GM23338 (cell line): Measurements from ENCODE around the gene TSHZ2.

ENCODE experiments used
- EZH2 ChIP-seq: fragments of 200-600 bp; sonication (generic); IDR thresholded peaks from one replicate; pipeline ENCODE4 v1.8.0; 2017; ENCODE audit warnings: antibody characterized with exemption, mild to moderate bottlenecking, low read depth; ENCODE audit not compliant: unreplicated experiment
- EZH2phosphoT487 ChIP-seq: fragments of 200-600 bp; sonication (generic); IDR thresholded peaks from one replicate; pipeline ENCODE4 v1.8.1; 2018; ENCODE audit warnings: antibody characterized with exemption; ENCODE audit not compliant: unreplicated experiment
- POLR2AphosphoS5 ChIP-seq: IDR thresholded peaks from 2 replicates; pipeline ENCODE4 v1.6.1; 2016; ENCODE audit warnings: antibody characterized with exemption, low read depth
- ZNF331 ChIP-seq: fragments of 250-450 bp; sonication (Bioruptor Pico); IDR thresholded peaks from 2 replicates; pipeline ENCODE4 v1.5.0; 2020; ENCODE audit warnings: low read depth, mild to moderate bottlenecking, moderate library complexity
- TF ChIP-seq, protein P1 (sequence below), 2 experiments: fragments of 200-600 bp in 1 of 2; sonication (generic) in 1 of 2; conservative IDR thresholded peaks; 2 replicates each; pipeline versions ENCODE4 v1.5.1 to v1.6.1; 2016 to 2017; ENCODE audit warnings: antibody characterized with exemption in 2 of 2, low read depth in 2 of 2, mild to moderate bottlenecking in 2 of 2, moderate library complexity in 1 of 2
- TF ChIP-seq, protein P2 (sequence below): IDR thresholded peaks from one replicate; pipeline ENCODE4 v1.6.1; 2018; ENCODE audit warnings: antibody characterized with exemption; ENCODE audit not compliant: unreplicated experiment

DNA sequence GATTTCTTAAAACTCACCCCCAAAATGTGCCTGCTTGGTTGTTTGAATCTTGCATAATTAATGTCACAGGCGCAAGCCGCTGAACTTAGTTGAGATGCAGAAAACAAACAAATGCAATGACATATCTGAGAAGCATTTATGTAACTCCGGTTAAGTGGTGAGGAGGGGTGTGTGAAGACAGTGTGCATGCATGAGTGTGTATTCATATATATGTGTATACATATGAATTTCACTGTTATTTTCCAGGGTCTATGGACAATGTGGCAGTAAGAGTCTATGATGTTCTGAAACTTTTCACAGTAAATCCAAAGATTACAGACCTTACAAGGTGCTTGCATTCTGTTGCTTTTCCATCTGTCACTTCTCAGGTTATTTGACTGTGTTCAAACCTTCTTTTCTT lies 518.5 kb downstream of the TSHZ2 start:
- TF ChIP-seq, protein P1, sequence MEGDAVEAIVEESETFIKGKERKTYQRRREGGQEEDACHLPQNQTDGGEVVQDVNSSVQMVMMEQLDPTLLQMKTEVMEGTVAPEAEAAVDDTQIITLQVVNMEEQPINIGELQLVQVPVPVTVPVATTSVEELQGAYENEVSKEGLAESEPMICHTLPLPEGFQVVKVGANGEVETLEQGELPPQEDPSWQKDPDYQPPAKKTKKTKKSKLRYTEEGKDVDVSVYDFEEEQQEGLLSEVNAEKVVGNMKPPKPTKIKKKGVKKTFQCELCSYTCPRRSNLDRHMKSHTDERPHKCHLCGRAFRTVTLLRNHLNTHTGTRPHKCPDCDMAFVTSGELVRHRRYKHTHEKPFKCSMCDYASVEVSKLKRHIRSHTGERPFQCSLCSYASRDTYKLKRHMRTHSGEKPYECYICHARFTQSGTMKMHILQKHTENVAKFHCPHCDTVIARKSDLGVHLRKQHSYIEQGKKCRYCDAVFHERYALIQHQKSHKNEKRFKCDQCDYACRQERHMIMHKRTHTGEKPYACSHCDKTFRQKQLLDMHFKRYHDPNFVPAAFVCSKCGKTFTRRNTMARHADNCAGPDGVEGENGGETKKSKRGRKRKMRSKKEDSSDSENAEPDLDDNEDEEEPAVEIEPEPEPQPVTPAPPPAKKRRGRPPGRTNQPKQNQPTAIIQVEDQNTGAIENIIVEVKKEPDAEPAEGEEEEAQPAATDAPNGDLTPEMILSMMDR (conservative IDR thresholded peaks at IDR 0.05; ENCODE audit: low read depth in 2 of 2), result no peak
- TF ChIP-seq EZH2, result no peak
- no peak for TF ChIP-seq POLR2AphosphoS5
- TF ChIP-seq, protein P2, sequence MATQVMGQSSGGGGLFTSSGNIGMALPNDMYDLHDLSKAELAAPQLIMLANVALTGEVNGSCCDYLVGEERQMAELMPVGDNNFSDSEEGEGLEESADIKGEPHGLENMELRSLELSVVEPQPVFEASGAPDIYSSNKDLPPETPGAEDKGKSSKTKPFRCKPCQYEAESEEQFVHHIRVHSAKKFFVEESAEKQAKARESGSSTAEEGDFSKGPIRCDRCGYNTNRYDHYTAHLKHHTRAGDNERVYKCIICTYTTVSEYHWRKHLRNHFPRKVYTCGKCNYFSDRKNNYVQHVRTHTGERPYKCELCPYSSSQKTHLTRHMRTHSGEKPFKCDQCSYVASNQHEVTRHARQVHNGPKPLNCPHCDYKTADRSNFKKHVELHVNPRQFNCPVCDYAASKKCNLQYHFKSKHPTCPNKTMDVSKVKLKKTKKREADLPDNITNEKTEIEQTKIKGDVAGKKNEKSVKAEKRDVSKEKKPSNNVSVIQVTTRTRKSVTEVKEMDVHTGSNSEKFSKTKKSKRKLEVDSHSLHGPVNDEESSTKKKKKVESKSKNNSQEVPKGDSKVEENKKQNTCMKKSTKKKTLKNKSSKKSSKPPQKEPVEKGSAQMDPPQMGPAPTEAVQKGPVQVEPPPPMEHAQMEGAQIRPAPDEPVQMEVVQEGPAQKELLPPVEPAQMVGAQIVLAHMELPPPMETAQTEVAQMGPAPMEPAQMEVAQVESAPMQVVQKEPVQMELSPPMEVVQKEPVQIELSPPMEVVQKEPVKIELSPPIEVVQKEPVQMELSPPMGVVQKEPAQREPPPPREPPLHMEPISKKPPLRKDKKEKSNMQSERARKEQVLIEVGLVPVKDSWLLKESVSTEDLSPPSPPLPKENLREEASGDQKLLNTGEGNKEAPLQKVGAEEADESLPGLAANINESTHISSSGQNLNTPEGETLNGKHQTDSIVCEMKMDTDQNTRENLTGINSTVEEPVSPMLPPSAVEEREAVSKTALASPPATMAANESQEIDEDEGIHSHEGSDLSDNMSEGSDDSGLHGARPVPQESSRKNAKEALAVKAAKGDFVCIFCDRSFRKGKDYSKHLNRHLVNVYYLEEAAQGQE, result no peak
- TF ChIP-seq EZH2phosphoT487, result no peak
- TF ChIP-seq ZNF331 (CRISPR knock-in tag), result no peak
